GM12878 (cell line): ENCODE measurements around the gene EFCAB8. TPM values are rescaled to one million over a fixed set of nuclear protein-coding genes. Genes with fewer than 3 reads are reported as not detected.

ENCODE experiments used
- ATAC-seq: fragments of 200-7000 bp; cut with Tn5 transposase; 3 replicates; pipeline ENCODE4 v1.9.1; 2020; ENCODE audit warnings: mild to moderate bottlenecking, moderate library complexity
- BruUV-seq: library from RNA; stranded (reverse); fragments of 400-500 nt; replicated peaks from 2 replicates; lab custom pipeline; 2021; lab: Mats Ljungman, UMichigan
- CTCF ChIA-PET: fragments of 300-600 bp; sonication (Branson Sonifier 250); formaldehyde crosslinking; extraction: SDS; loops from one replicate; lab custom pipeline; 2021; ENCODE audit warnings: inconsistent platforms; lab: Yijun Ruan, JAX
- POLR2A ChIA-PET: fragments of 350-600 bp; formaldehyde crosslinking; extraction: SDS; loops from one replicate; lab custom pipeline; 2021; ENCODE audit warnings: inconsistent platforms; lab: Charles Lee
- RAD21 ChIA-PET: fragments of 300-600 bp; sonication (Branson Sonifier 250); formaldehyde crosslinking; loops from one replicate; lab custom pipeline; 2023; ENCODE audit warnings: antibody characterized with exemption; ENCODE audit not compliant: unreplicated experiment; lab: Charles Lee
- SMC1A ChIA-PET: fragments of 300-600 bp; sonication (Branson Sonifier 250); formaldehyde crosslinking; loops from one replicate; lab custom pipeline; 2023; ENCODE audit not compliant: unreplicated experiment, uncharacterized antibody; lab: Charles Lee
- DNase-seq: peaks from one replicate; pipeline ENCODE4 v3.0.0-alpha.2; 2011; ENCODE audit warnings: low read depth, low spot score
- FAIRE-seq: peaks from 3 replicates; lab custom pipeline; 2011; peaks lifted over from hg19 to GRCh38; lab: Jason Lieb, UNC
- H2AFZ ChIP-seq: 2 replicates; pipeline ENCODE4 v1.6.0; 2011; ENCODE audit warnings: low read depth, low read length, control low read depth; ENCODE audit not compliant: control insufficient read depth
- H3K27ac ChIP-seq: 2 replicates; pipeline ENCODE4 v1.5.1; 2011; ENCODE audit warnings: control low read depth; ENCODE audit not compliant: control insufficient read depth, insufficient read depth
- H3K27me3 ChIP-seq, 2 experiments: replicated peaks in 1 of 2; 2 replicates each; pipeline versions ENCODE4 v1.6.0 to v1.6.1; 2011; ENCODE audit warnings: low read length in 1 of 2; ENCODE audit not compliant: control insufficient read depth in 2 of 2, insufficient read depth in 2 of 2
- H3K36me3 ChIP-seq, 2 experiments: 2 replicates each; pipeline ENCODE4 v1.5.1; 2011; ENCODE audit warnings: low read length in 1 of 2; ENCODE audit not compliant: control insufficient read depth in 2 of 2, insufficient read depth in 2 of 2
- H3K4me1 ChIP-seq: 2 replicates; pipeline ENCODE4 v1.6.1; 2011; ENCODE audit warnings: mild to moderate bottlenecking, low read length, moderate library complexity, mixed read lengths; ENCODE audit not compliant: control insufficient read depth, insufficient read depth
- H3K4me2 ChIP-seq: 2 replicates; pipeline ENCODE4 v1.6.0; 2011; ENCODE audit warnings: control low read depth; ENCODE audit not compliant: control insufficient read depth, insufficient read depth
- H3K4me3 ChIP-seq: fragments of 200-600 bp; sonication (generic); 2 replicates; pipeline ENCODE4 v1.5.1; 2016
- H3K79me2 ChIP-seq: 2 replicates; pipeline ENCODE4 v1.6.0; 2011; ENCODE audit warnings: low read length; ENCODE audit not compliant: control insufficient read depth, insufficient read depth
- H3K9ac ChIP-seq: 2 replicates; pipeline ENCODE4 v1.8.0; 2011; ENCODE audit warnings: low read length, control low read depth, mixed read lengths; ENCODE audit not compliant: control insufficient read depth, insufficient read depth
- H3K9me3 ChIP-seq: replicated peaks from 3 replicates; pipeline ENCODE4 v1.5.1; 2011; ENCODE audit warnings: mild to moderate bottlenecking, low read length; ENCODE audit not compliant: control insufficient read depth, insufficient read depth
- H4K20me1 ChIP-seq: 2 replicates; pipeline ENCODE4 v1.6.0; 2011; ENCODE audit not compliant: control insufficient read depth, insufficient read depth
- BRCA1 ChIP-seq: IDR thresholded peaks from 2 replicates; pipeline ENCODE4 v1.6.1; 2011; ENCODE audit warnings: low read depth, low read length, improper control_type of control experiment
- CBFB ChIP-seq: IDR thresholded peaks from 2 replicates; pipeline ENCODE4 v1.6.1; 2016; ENCODE audit warnings: antibody characterized with exemption, low read depth
- CHD2 ChIP-seq: IDR thresholded peaks from 2 replicates; pipeline ENCODE4 v1.6.1; 2011; ENCODE audit warnings: low read depth, low read length, improper control_type of control experiment, borderline replicate concordance
- CHD4 ChIP-seq: fragments of 200-600 bp; sonication (generic); IDR thresholded peaks from 2 replicates; pipeline ENCODE4 v1.6.1; 2016; ENCODE audit warnings: mild to moderate bottlenecking
- E2F4 ChIP-seq: IDR thresholded peaks from 2 replicates; pipeline ENCODE4 v1.6.1; 2012; ENCODE audit warnings: low read depth, low read length, improper control_type of control experiment
- MLLT1 ChIP-seq: fragments of 450-650 bp; IDR thresholded peaks from 2 replicates; pipeline ENCODE4 v1.6.1; 2016; ENCODE audit warnings: mild to moderate bottlenecking
- MYC ChIP-seq: IDR thresholded peaks from 2 replicates; pipeline ENCODE4 v1.6.1; 2011; ENCODE audit warnings: mild to moderate bottlenecking, low read length, moderate library complexity, inconsistent platforms; ENCODE audit not compliant: insufficient read depth, insufficient replicate concordance, insufficient read length, severe bottlenecking
- RFX5 ChIP-seq: IDR thresholded peaks from 2 replicates; pipeline ENCODE4 v1.6.1; 2011; ENCODE audit warnings: low read depth, low read length, improper control_type of control experiment
- SMARCA5 ChIP-seq: fragments of 450-650 bp; IDR thresholded peaks from 2 replicates; pipeline ENCODE4 v1.6.1; 2017; ENCODE audit warnings: mild to moderate bottlenecking
- in situ Hi-C: fragments of 300-500 bp; cut with MboI; formaldehyde crosslinking; loops from 9 replicates; pipeline ENCODE4 v1.14.3; 2018; ENCODE audit warnings: mixed read lengths
- intact Hi-C: fragments of 100-400 bp; cut with micrococcal nuclease; formaldehyde crosslinking; loops from one replicate; pipeline ENCODE4 v1.14.2; 2022; ENCODE audit not compliant: unreplicated experiment
- polyA plus RNA-seq, 11 experiments: library from polyadenylated mRNA; depleted of rRNA in 4 of 11; unstranded in 6 of 11; stranded (reverse) in 5 of 11; fragments of >200 nt; fragmentation: Nextera tagmentation in 4 of 11; fragmentation: Illumina TruSeq in 1 of 11; extraction: Ambion mirVana in 4 of 11; extraction: Trizol in 1 of 11; gene quantifications; 1 replicate in 1 of 11; 2 replicates in 10 of 11; pipeline versions ENCODE4 v1.2.1 to v1.2.3, GENCODE V29; 2011 to 2016; ENCODE audit warnings: inconsistent platforms in 2 of 11, missing spikeins in 2 of 11, low read depth in 1 of 11
- total RNA-seq, 4 experiments: library from RNA; depleted of rRNA in 3 of 4; stranded (reverse); fragments of >200 nt in 3 of 4; fragmentation: Illumina TruSeq in 1 of 4; extraction: Trizol in 1 of 4; gene quantifications; 2 replicates each; pipeline versions ENCODE4 v1.2.1 to v1.2.3, GENCODE V29; 2013 to 2021
- TF ChIP-seq, protein P1 (sequence below): fragments of 150-350 bp; IDR thresholded peaks from 2 replicates; pipeline ENCODE4 v1.6.1; 2014; ENCODE audit warnings: mild to moderate bottlenecking, low read depth, low read length

EFCAB8 gene
- total and polyA plus RNA-seq, 10 of the 15 experiments (the other 5 are each of a cell fraction or from before 2014, with no cell fraction given) = 0.04 to 0.18 (median 0.06) TPM; not detected in 4

GRCh38 chr20:32960222-32960518 is 101.4 kb downstream of the EFCAB8 start:
- Histone ChIP-seq H4K20me1 (no peaks in the 10 kb centered on the region), H3K4me1 (no peaks in the 10 kb centered on the region), H3K27me3 (no peaks in the 10 kb centered on the region), H3K4me2 (no peak overlapping the region), H3K79me2 (no peaks in the 10 kb centered on the region), H3K9me3 (no peaks in the 10 kb centered on the region; the same call in 2 of the 3 replicates), H3K9ac (no peak overlapping the region), H3K36me3 (no peaks in the 10 kb centered on the region), H3K4me3 (no peak overlapping the region), H3K27ac (no peak overlapping the region), H2AFZ (no peak overlapping the region)
- TF ChIP-seq MLLT1 (no peak), E2F4 (no peak), CHD4 (no peak), MYC (no peak), SMARCA5 (no peak), CHD2 (no peak), RFX5 (no peak), BRCA1 (no peak), CBFB (no peak)
- TF ChIP-seq, protein P1, sequence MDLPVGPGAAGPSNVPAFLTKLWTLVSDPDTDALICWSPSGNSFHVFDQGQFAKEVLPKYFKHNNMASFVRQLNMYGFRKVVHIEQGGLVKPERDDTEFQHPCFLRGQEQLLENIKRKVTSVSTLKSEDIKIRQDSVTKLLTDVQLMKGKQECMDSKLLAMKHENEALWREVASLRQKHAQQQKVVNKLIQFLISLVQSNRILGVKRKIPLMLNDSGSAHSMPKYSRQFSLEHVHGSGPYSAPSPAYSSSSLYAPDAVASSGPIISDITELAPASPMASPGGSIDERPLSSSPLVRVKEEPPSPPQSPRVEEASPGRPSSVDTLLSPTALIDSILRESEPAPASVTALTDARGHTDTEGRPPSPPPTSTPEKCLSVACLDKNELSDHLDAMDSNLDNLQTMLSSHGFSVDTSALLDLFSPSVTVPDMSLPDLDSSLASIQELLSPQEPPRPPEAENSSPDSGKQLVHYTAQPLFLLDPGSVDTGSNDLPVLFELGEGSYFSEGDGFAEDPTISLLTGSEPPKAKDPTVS = no peak
- ChIA-PET POLR2A (no interaction called here), RAD21 (no interaction called here), CTCF (no interaction called here), SMC1A (interaction anchor here (0.7 kb wide), 1 partner anchor 14 kb away, joined by 3 read pairs; no protein-coding TSS in a partner anchor)
- intact Hi-C loops = no loop called here
- DNase-seq (no peak), FAIRE-seq (no peak), ATAC-seq (no peak)
- no TSS peak for BruUV-seq
- in situ Hi-C loops = no loop called here
